Liver (tissue), 9 donors: Measurements from ENCODE around the gene KLHL33. TPM values are rescaled to one million over a fixed set of nuclear protein-coding genes. Genes with fewer than 3 reads are reported as not detected.

Experiments used
- DNase-seq: peaks from one replicate; pipeline ENCODE4 v3.0.0-alpha.2; 2017; ENCODE audit warnings: low spot score
- H3K27ac ChIP-seq, 2 donors: one replicate each; pipeline ENCODE4 v1.7.0; 2013; ENCODE audit warnings: inconsistent platforms in 2 of 2, low read length in 2 of 2, control low read depth in 1 of 2, low read depth in 1 of 2, mild to moderate bottlenecking in 1 of 2
- H3K27me3 ChIP-seq, 4 donors: one replicate each; pipeline versions ENCODE4 v1.6.1 to v1.7.0; 2013; ENCODE audit warnings: low read length in 3 of 4, inconsistent platforms in 1 of 4, mild to moderate bottlenecking in 1 of 4, moderate library complexity in 1 of 4; ENCODE audit not compliant: control insufficient read depth in 4 of 4, insufficient read depth in 4 of 4
- H3K36me3 ChIP-seq, 4 donors: one replicate each; pipeline versions ENCODE4 v1.6.1 to v1.7.0; 2013; ENCODE audit warnings: low read length in 3 of 4, mild to moderate bottlenecking in 3 of 4, low read depth in 1 of 4, moderate library complexity in 1 of 4; ENCODE audit not compliant: control insufficient read depth in 4 of 4, insufficient read depth in 3 of 4
- H3K4me1 ChIP-seq, 4 donors: one replicate each; pipeline versions ENCODE4 v1.6.1 to v1.7.0; 2013; ENCODE audit warnings: low read length in 3 of 4, mild to moderate bottlenecking in 3 of 4, moderate library complexity in 1 of 4; ENCODE audit not compliant: control insufficient read depth in 4 of 4, insufficient read depth in 4 of 4
- H3K4me3 ChIP-seq, 3 donors: one replicate each; pipeline versions ENCODE4 v1.6.1 to v1.7.0; 2013; ENCODE audit warnings: low read length in 3 of 3, control low read depth in 1 of 3, low read depth in 1 of 3, mild to moderate bottlenecking in 1 of 3
- H3K9ac ChIP-seq, 2 donors: one replicate each; pipeline ENCODE4 v1.7.0; 2013; ENCODE audit warnings: low read length in 2 of 2, mild to moderate bottlenecking in 2 of 2, moderate library complexity in 2 of 2, control low read depth in 1 of 2, low read depth in 1 of 2
- H3K9me3 ChIP-seq, 4 donors: one replicate each; pipeline versions ENCODE4 v1.6.1 to v1.7.0; 2013; ENCODE audit warnings: low read length in 3 of 4; ENCODE audit not compliant: control insufficient read depth in 4 of 4
- CTCF ChIP-seq: fragments of 150-350 bp; IDR thresholded peaks from 2 replicates; pipeline ENCODE4 v1.5.1; 2017; ENCODE audit warnings: improper control_type of control experiment, low read depth, low read length; ENCODE audit not compliant: missing input control
- EGR1 ChIP-seq, 2 donors: IDR thresholded peaks; 2 replicates each; pipeline ENCODE4 v1.6.1; 2016 to 2018; ENCODE audit warnings: antibody characterized with exemption in 2 of 2, low read depth in 2 of 2
- FOXA1 ChIP-seq: IDR thresholded peaks from 2 replicates; pipeline ENCODE4 v1.6.1; 2016; ENCODE audit warnings: antibody characterized with exemption
- FOXA2 ChIP-seq: IDR thresholded peaks from 2 replicates; pipeline ENCODE4 v1.6.1; 2016; ENCODE audit warnings: antibody characterized with exemption
- GABPA ChIP-seq, 2 donors: IDR thresholded peaks in 1 of 2; conservative IDR thresholded peaks in 1 of 2; 2 replicates each; pipeline ENCODE4 v1.6.1; 2016; ENCODE audit warnings: antibody characterized with exemption in 2 of 2, mild to moderate bottlenecking in 1 of 2, moderate library complexity in 1 of 2
- HNF4A ChIP-seq, 2 donors: conservative IDR thresholded peaks; 2 replicates each; pipeline ENCODE4 v1.6.1; 2016; ENCODE audit warnings: antibody characterized with exemption in 2 of 2, mild to moderate bottlenecking in 2 of 2
- HNF4G ChIP-seq: IDR thresholded peaks from 2 replicates; pipeline ENCODE4 v1.6.1; 2016; ENCODE audit warnings: antibody characterized with exemption
- JUND ChIP-seq, 2 donors: IDR thresholded peaks; 2 replicates each; pipeline ENCODE4 v1.6.1; 2016; ENCODE audit warnings: antibody characterized with exemption in 2 of 2
- MAX ChIP-seq: IDR thresholded peaks from 2 replicates; pipeline ENCODE4 v1.6.1; 2016; ENCODE audit warnings: antibody characterized with exemption
- NR2F2 ChIP-seq: IDR thresholded peaks from 2 replicates; pipeline ENCODE4 v1.6.1; 2016; ENCODE audit warnings: antibody characterized with exemption
- RAD21 ChIP-seq, 2 donors: IDR thresholded peaks; 2 replicates each; pipeline ENCODE4 v1.6.1; 2016; ENCODE audit warnings: antibody characterized with exemption in 2 of 2, mild to moderate bottlenecking in 2 of 2
- REST ChIP-seq: IDR thresholded peaks from 2 replicates; pipeline ENCODE4 v1.6.1; 2016; ENCODE audit warnings: antibody characterized with exemption, mild to moderate bottlenecking
- SP1 ChIP-seq: IDR thresholded peaks from 2 replicates; pipeline ENCODE4 v1.6.1; 2018; ENCODE audit warnings: antibody characterized with exemption, mild to moderate bottlenecking
- TAF1 ChIP-seq: conservative IDR thresholded peaks from 2 replicates; pipeline ENCODE4 v1.6.1; 2016; ENCODE audit warnings: antibody characterized with exemption, mild to moderate bottlenecking
- ZBTB33 ChIP-seq: IDR thresholded peaks from 2 replicates; pipeline ENCODE4 v1.6.1; 2016; ENCODE audit warnings: antibody characterized with exemption
- WGBS: extraction: QIAGEN DNeasy Blood & Tissue Kit; methylation state at CpG from one replicate; pipeline ENCODE4 v1.1.7; 2013; 5-methylcytosine and 5-hydroxymethylcytosine counted together
- polyA plus RNA-seq, 2 donors: library from polyadenylated mRNA; stranded (reverse) in 1 of 2; unstranded in 1 of 2; fragments of 200-250 nt in 1 of 2; fragments of >200 nt in 1 of 2; fragmentation: Nextera tagmentation in 1 of 2; extraction: Ambion mirVana in 1 of 2; gene quantifications; one replicate each; pipeline versions ENCODE4 v1.2.1 to v1.2.3, GENCODE V29; 2013 to 2015
- total RNA-seq, 2 donors: library from RNA; depleted of rRNA; stranded (reverse); fragments of >200 nt; gene quantifications; one replicate each; pipeline ENCODE4 v1.2.3, GENCODE V29; 2014
- donor health status: healthy.
- donor health status: healthy.
- donor health status: healthy.
- donor health status: healthy.
- donor health status: healthy.

Gene KLHL33
- total and polyA plus RNA-seq, 4 donors: 0.06 to 0.23 (median 0.15) TPM

GRCh38 chr14:20482382-20482781, 46.4 kb upstream of the KLHL33 start (continued):
- TF ChIP-seq CTCF: no peak
- TF ChIP-seq HNF4A (conservative IDR thresholded peaks at IDR 0.05): no peak
- no peak for TF ChIP-seq JUND (IDR thresholded peaks at IDR 0.05)

- TF ChIP-seq SP1 (no peak), HNF4G (no peak), EGR1 (IDR thresholded peaks at IDR 0.05; ENCODE audit: low read depth in 2 of 2) (no peak), FOXA2 (no peak), TAF1 (no peak), RAD21 (IDR thresholded peaks at IDR 0.05) (no peak), NR2F2 (no peak), ZBTB33 (no peak), HNF4A (conservative IDR thresholded peaks at IDR 0.05) (no peak), MAX (no peak), REST (no peak), CTCF (no peak), JUND (IDR thresholded peaks at IDR 0.05) (no peak), GABPA (IDR thresholded peaks at IDR 0.05 in 1 of 2, conservative IDR thresholded peaks at IDR 0.05 in 1 of 2) (no peak), FOXA1 (no peak)
- Histone ChIP-seq H3K4me3 (no peak overlapping the region), H3K9ac (no peak overlapping the region), H3K27ac (no peak overlapping the region), H3K4me1 (peaks cover 0 to 12% (median 4%) of the 10 kb centered on the region in 4 donors), H3K9me3 (no peaks in the 10 kb centered on the region), H3K27me3 (no peaks in the 10 kb centered on the region), H3K36me3 (peaks cover 3 to 35% (median 29%) of the 10 kb centered on the region in 4 donors)
- no peak for DNase-seq
- 96% methylated on average over 2 of the region's 2 CpGs for WGBS
Observed at GRCh38 chr14:20478894-20479293, 42.9 kb upstream of the KLHL33 start.
